IMR-90 (cell line): ENCODE measurements around the gene MAML2. TPM values are rescaled to one million over a fixed set of nuclear protein-coding genes. Genes with fewer than 3 reads are reported as not detected.

Experiments
- ATAC-seq: fragments of 200-7000 bp; cut with Tn5 transposase; 2 replicates; pipeline ENCODE4 v1.9.1; 2020; ENCODE audit warnings: low read depth, mild to moderate bottlenecking, moderate library complexity
- BruUV-seq: library from RNA; stranded (reverse); fragments of 400-500 nt; replicated peaks from 2 replicates; lab custom pipeline; 2021; lab: Mats Ljungman, UMichigan
- CTCF ChIA-PET: fragments of 300-600 bp; formaldehyde crosslinking; extraction: SDS; loops from one replicate; lab custom pipeline; 2021; ENCODE audit warnings: antibody characterized with exemption; lab: Yijun Ruan, JAX
- POLR2A ChIA-PET: fragments of 300-600 bp; sonication (Branson Sonifier 250); formaldehyde crosslinking; loops from one replicate; lab custom pipeline; 2022; ENCODE audit warnings: antibody characterized with exemption; ENCODE audit not compliant: unreplicated experiment; lab: Charles Lee
- DNase-seq: peaks from one replicate; pipeline ENCODE4 v3.0.0; 2013
- H2AFZ ChIP-seq: replicated peaks from 2 replicates; pipeline ENCODE3; 2013; ENCODE audit warnings: low read length, mild to moderate bottlenecking; ENCODE audit not compliant: poor library complexity
- H2AK5ac ChIP-seq: 2 replicates; pipeline ENCODE4 v1.6.1; 2013; ENCODE audit warnings: low read depth, low read length, inconsistent platforms
- H2AK9ac ChIP-seq: replicated peaks from 2 replicates; pipeline ENCODE3; 2013; ENCODE audit warnings: mild to moderate bottlenecking, low read depth, low read length, moderate library complexity; ENCODE audit not compliant: poor library complexity
- H2BK120ac ChIP-seq: 2 replicates; pipeline ENCODE4 v1.6.1; 2013; ENCODE audit warnings: low read depth, low read length, inconsistent platforms
- H2BK15ac ChIP-seq: 3 replicates; pipeline ENCODE4 v1.6.1; 2013; ENCODE audit warnings: low read depth, low read length, inconsistent platforms
- H2BK20ac ChIP-seq: 2 replicates; pipeline ENCODE4 v1.6.1; 2013; ENCODE audit warnings: low read depth, mild to moderate bottlenecking, inconsistent platforms, low read length, moderate library complexity
- H2BK5ac ChIP-seq: 2 replicates; pipeline ENCODE4 v1.6.1; 2013; ENCODE audit warnings: mild to moderate bottlenecking, low read depth, low read length, inconsistent platforms; ENCODE audit not compliant: poor library complexity, severe bottlenecking
- H3K14ac ChIP-seq: replicated peaks from 2 replicates; pipeline ENCODE4 v1.6.1; 2013; ENCODE audit warnings: low read depth, low read length, inconsistent platforms
- H3K18ac ChIP-seq: 2 replicates; pipeline ENCODE4 v1.6.1; 2013; ENCODE audit warnings: low read depth, low read length, control low read depth
- H3K23ac ChIP-seq: 2 replicates; pipeline ENCODE4 v1.6.1; 2013; ENCODE audit warnings: low read depth, low read length, inconsistent platforms
- H3K27ac ChIP-seq: 2 replicates; pipeline ENCODE4 v1.5.1; 2013; ENCODE audit warnings: mild to moderate bottlenecking, control low read depth, low read length; ENCODE audit not compliant: insufficient read depth
- H3K27me3 ChIP-seq: 2 replicates; pipeline ENCODE4 v1.6.1; 2013; ENCODE audit warnings: low read length; ENCODE audit not compliant: control insufficient read depth, insufficient read depth
- H3K36me3 ChIP-seq: 2 replicates; pipeline ENCODE4 v1.6.1; 2013; ENCODE audit warnings: low read length, mixed read lengths; ENCODE audit not compliant: control insufficient read depth, insufficient read depth
- H3K4ac ChIP-seq: 2 replicates; pipeline ENCODE4 v1.6.1; 2013; ENCODE audit warnings: low read depth, low read length, inconsistent platforms
- H3K4me1 ChIP-seq: 2 replicates; pipeline ENCODE4 v1.6.1; 2013; ENCODE audit warnings: low read length, mixed read lengths; ENCODE audit not compliant: control insufficient read depth, insufficient read depth
- H3K4me2 ChIP-seq: 2 replicates; pipeline ENCODE4 v1.6.1; 2013; ENCODE audit warnings: low read depth, mild to moderate bottlenecking, control low read depth, low read length, moderate library complexity
- H3K4me3 ChIP-seq: 2 replicates; pipeline ENCODE4 v1.5.1; 2013; ENCODE audit warnings: low read depth, mild to moderate bottlenecking, control low read depth, low read length, moderate library complexity; ENCODE audit not compliant: insufficient read depth
- H3K56ac ChIP-seq: 2 replicates; pipeline ENCODE4 v1.6.1; 2013; ENCODE audit warnings: low read length, inconsistent platforms; ENCODE audit not compliant: insufficient read depth; ENCODE audit errors: extremely low read depth
- H3K79me1 ChIP-seq, 2 experiments: 2 replicates each; pipeline ENCODE4 v1.6.1; 2013; ENCODE audit warnings: low read length in 2 of 2, inconsistent platforms in 1 of 2, low read depth in 1 of 2
- H3K9ac ChIP-seq: 2 replicates; pipeline ENCODE4 v1.6.1; 2013; ENCODE audit warnings: low read depth, low read length, control low read depth
- H3K9me1 ChIP-seq: 2 replicates; pipeline ENCODE4 v1.6.1; 2013; ENCODE audit warnings: low read length, inconsistent platforms; ENCODE audit not compliant: insufficient read depth
- H3K9me3 ChIP-seq: 2 replicates; pipeline ENCODE4 v1.6.1; 2013; ENCODE audit warnings: low read length; ENCODE audit not compliant: control insufficient read depth, insufficient read depth
- H4K20me1 ChIP-seq: 2 replicates; pipeline ENCODE4 v1.6.1; 2013; ENCODE audit warnings: low read length, inconsistent platforms; ENCODE audit not compliant: insufficient read depth
- H4K5ac ChIP-seq: 2 replicates; pipeline ENCODE4 v1.6.1; 2013; ENCODE audit warnings: mild to moderate bottlenecking, low read depth, low read length, control low read depth
- H4K8ac ChIP-seq, 2 experiments: 2 replicates each; pipeline ENCODE4 v1.6.1; 2013; ENCODE audit warnings: low read depth in 2 of 2, low read length in 2 of 2, control low read depth in 1 of 2, inconsistent platforms in 1 of 2
- H4K91ac ChIP-seq: 2 replicates; pipeline ENCODE4 v1.6.1; 2013; ENCODE audit warnings: low read depth, low read length, inconsistent platforms; ENCODE audit not compliant: insufficient read depth
- CEBPB ChIP-seq: IDR thresholded peaks from 2 replicates; pipeline ENCODE4 v1.6.1; 2012; ENCODE audit warnings: low read depth, low read length, improper control_type of control experiment
- MAZ ChIP-seq: IDR thresholded peaks from 2 replicates; pipeline ENCODE4 v1.6.1; 2012; ENCODE audit warnings: low read depth, mild to moderate bottlenecking, low read length, improper control_type of control experiment, moderate library complexity, borderline replicate concordance
- POLR2A ChIP-seq: IDR thresholded peaks from 2 replicates; pipeline ENCODE4 v1.6.1; 2012; ENCODE audit warnings: mild to moderate bottlenecking, low read depth, low read length
- SMC3 ChIP-seq: fragments of 150-350 bp; IDR thresholded peaks from 2 replicates; pipeline ENCODE4 v1.6.1; 2016; ENCODE audit warnings: low read depth, mild to moderate bottlenecking, antibody characterized with exemption, low read length, moderate library complexity
- dilution Hi-C: fragments of 300-500 bp; cut with HindIII; formaldehyde crosslinking; loops from one replicate; pipeline ENCODE4 v1.14.3; 2018; ENCODE audit warnings: low sequenced_read_pairs; ENCODE audit not compliant: unreplicated experiment
- in situ Hi-C: fragments of 300-500 bp; cut with MboI; formaldehyde crosslinking; loops from 3 replicates; pipeline ENCODE4 v1.14.3; 2019; ENCODE audit warnings: low sequenced_read_pairs, inconsistent platforms, mixed read lengths
- intact Hi-C: fragments of 100-400 bp; cut with micrococcal nuclease; formaldehyde crosslinking; loops from 2 replicates; pipeline ENCODE4 v1.10.0; 2022
- polyA plus RNA-seq, 3 experiments: library from polyadenylated mRNA; depleted of rRNA; stranded (reverse); fragments of >200 nt; gene quantifications; 2 replicates each; pipeline ENCODE4 v1.2.3, GENCODE V29; 2012; ENCODE audit warnings: low replicate concordance in 1 of 3
- total RNA-seq: library from RNA; depleted of rRNA; stranded (reverse); fragments of >200 nt; gene quantifications from 2 replicates; pipeline ENCODE4 v1.2.3, GENCODE V29; 2012
- TF ChIP-seq, protein P1 (sequence below): fragments of 150-350 bp; IDR thresholded peaks from 2 replicates; pipeline ENCODE4 v1.6.1; 2017; ENCODE audit warnings: mild to moderate bottlenecking, antibody characterized with exemption, low read length, low read depth

MAML2 gene
- total and polyA plus RNA-seq, 2 of the 4 experiments (the other 2 are of a cell fraction): 15.0 to 19.5 TPM

DNA sequence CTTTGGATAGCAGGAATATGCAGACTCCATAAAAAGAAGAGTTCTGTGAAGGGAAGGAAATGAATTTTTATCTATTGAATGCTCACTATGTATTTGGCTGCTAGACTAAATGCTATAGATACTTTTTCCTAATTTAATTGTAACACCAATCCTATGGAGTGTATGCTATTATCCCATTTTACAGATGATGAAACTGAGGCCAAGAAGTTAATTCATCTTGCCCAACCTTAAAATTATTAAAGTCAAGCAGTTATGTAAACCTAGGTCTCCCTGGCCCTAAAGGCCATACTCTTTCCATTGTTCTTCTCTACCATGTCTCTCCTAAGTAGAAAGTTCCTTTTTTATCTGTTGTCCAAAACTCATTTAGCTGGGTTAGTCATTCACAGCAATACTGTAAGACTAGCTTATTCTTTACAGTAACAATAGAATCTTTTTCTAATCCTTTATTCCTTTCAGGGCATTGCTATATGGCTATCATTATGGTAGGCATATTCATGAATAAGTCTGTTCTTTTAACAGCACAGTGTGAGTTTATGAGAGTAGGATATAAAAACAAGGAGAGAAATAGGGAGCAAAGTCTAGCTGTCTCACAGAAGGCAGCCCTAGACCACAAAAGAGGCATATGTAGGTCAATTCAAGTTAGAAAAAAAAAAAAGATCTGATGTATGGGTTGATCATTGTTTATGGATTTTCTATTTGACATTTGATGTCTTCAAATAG is 50.5 kb downstream of the MAML2 start:
- DNase-seq (no peak), ATAC-seq (no peak)
- H2BK5ac ChIP-seq: no peak overlapping the region
- H3K4ac ChIP-seq: no peak overlapping the region
- intact Hi-C loops (no loop called here), in situ Hi-C loops (no loop called here), dilution Hi-C loops (no loop called here)
- no peak overlapping the region for H3K4me3 ChIP-seq
- peaks cover 2% of the 10 kb centered on the region for H3K36me3 ChIP-seq
- H3K14ac ChIP-seq: no peak overlapping the region
- no peak overlapping the region for H3K18ac ChIP-seq
- ChIA-PET POLR2A (no interaction called here), CTCF (interaction anchor here (0.6 kb wide), 1 partner anchor 157 kb away, joined by 5 read pairs; no protein-coding TSS in a partner anchor)
- H4K20me1 ChIP-seq: peaks cover 9% of the 10 kb centered on the region; the same call in 1 of the 2 replicates
- H3K27me3 ChIP-seq: no peaks in the 10 kb centered on the region
- H2BK15ac ChIP-seq: no peak overlapping the region
- H3K56ac ChIP-seq: no peak overlapping the region
- H2AFZ ChIP-seq: no peak overlapping the region
- no peak overlapping the region for H3K4me2 ChIP-seq
- H2AK9ac ChIP-seq: no peak overlapping the region
- H4K91ac ChIP-seq: no peak overlapping the region
- no TSS peak for BruUV-seq
- H2AK5ac ChIP-seq: no peak overlapping the region
- H4K5ac ChIP-seq: no peak overlapping the region
- TF ChIP-seq, protein P1, sequence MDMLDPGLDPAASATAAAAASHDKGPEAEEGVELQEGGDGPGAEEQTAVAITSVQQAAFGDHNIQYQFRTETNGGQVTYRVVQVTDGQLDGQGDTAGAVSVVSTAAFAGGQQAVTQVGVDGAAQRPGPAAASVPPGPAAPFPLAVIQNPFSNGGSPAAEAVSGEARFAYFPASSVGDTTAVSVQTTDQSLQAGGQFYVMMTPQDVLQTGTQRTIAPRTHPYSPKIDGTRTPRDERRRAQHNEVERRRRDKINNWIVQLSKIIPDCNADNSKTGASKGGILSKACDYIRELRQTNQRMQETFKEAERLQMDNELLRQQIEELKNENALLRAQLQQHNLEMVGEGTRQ: no peak
- TF ChIP-seq CEBPB: no peak
- TF ChIP-seq MAZ: no peak
- no peak for TF ChIP-seq POLR2A
- TF ChIP-seq SMC3: no peak
- H2BK120ac ChIP-seq: no peak overlapping the region
- H3K9me1 ChIP-seq: peaks cover 2% of the 10 kb centered on the region
- no peak overlapping the region for H4K8ac ChIP-seq
- peaks cover 21 to 52% of the 10 kb centered on the region in 2 experiments for H3K79me1 ChIP-seq
- peaks cover 1% of the 10 kb centered on the region; the same call in 1 of the 2 replicates for H3K4me1 ChIP-seq
- no peak overlapping the region for H3K23ac ChIP-seq
- H3K9me3 ChIP-seq: no peaks in the 10 kb centered on the region
- H3K9ac ChIP-seq: no peak overlapping the region
- no peak overlapping the region for H2BK20ac ChIP-seq
- no peak overlapping the region for H3K27ac ChIP-seq
